Epidermal melanocyte (primary cell): Measurements from ENCODE around the gene LDHAL6B.

Experiments used
- DNase-seq: peaks from one replicate; pipeline ENCODE4 v3.0.0; 2011; ENCODE audit warnings: low spot score; ENCODE audit not compliant: insufficient read length

Gene LDHAL6B

GRCh38 chr15:59250249-59250648 is 43.6 kb downstream of the LDHAL6B start:
- DNase-seq: no peak

- DNase-seq: no peak
Observed at GRCh38 chr15:59251001-59251845, 44.6 kb downstream of the LDHAL6B start.

- no peak for DNase-seq
Observed at GRCh38 chr15:59252137-59252536, 45.5 kb downstream of the LDHAL6B start.

- DNase-seq: no peak
Observed at GRCh38 chr15:59255680-59256336, 49.2 kb downstream of the LDHAL6B start.

GRCh38 chr15:59256482-59256881 is 49.8 kb downstream of the LDHAL6B start:
- DNase-seq: no peak

- no peak for DNase-seq
Observed at GRCh38 chr15:59257140-59257539, 50.5 kb downstream of the LDHAL6B start.
